OCI-LY1 (cell line): Measurements from ENCODE around the gene VPS37D.
"Not testable (repeated sequence)": the region's sequence is repeated elsewhere in the genome, so short reads cannot be mapped to it uniquely, and the experiment has no call there.

Experiments
- CTCF ChIP-seq: fragments of 200-600 bp; sonication (generic), shearing (Covaris generic); IDR thresholded peaks from 2 replicates; pipeline ENCODE4 v1.5.1; 2017; ENCODE audit warnings: mild to moderate bottlenecking, antibody characterized with exemption, low read length, moderate library complexity, mixed read lengths
- EZH2 ChIP-seq: fragments of 200-600 bp; sonication (generic), shearing (Covaris generic); IDR thresholded peaks from 2 replicates; pipeline ENCODE4 v1.8.0; 2017; ENCODE audit warnings: borderline replicate concordance, mixed run types, mild to moderate bottlenecking, antibody characterized with exemption, low read length, moderate library complexity, mixed read lengths

GRCh38 chr7:73660594-73660993 lies 7.0 kb upstream of the VPS37D start:
- TF ChIP-seq CTCF, EZH2: not testable (repeated sequence)
